Astrocyte (in vitro differentiated cells and primary cell): ENCODE results near the gene STRAP.

ENCODE experiments used
- CTCF ChIP-seq: IDR thresholded peaks from 2 replicates; pipeline ENCODE4 v1.5.1; 2011; ENCODE audit warnings: low read depth, mild to moderate bottlenecking, inconsistent platforms, low read length, moderate library complexity; ENCODE audit not compliant: insufficient read depth
- EZH2 ChIP-seq: IDR thresholded peaks from 2 replicates; pipeline ENCODE4 v1.6.1; 2012; ENCODE audit warnings: mild to moderate bottlenecking, low read length, inconsistent platforms; ENCODE audit not compliant: insufficient read depth

- TF ChIP-seq EZH2 = no peak
- no peak for TF ChIP-seq CTCF
Observed at GRCh38 chr12:15933751-15934150, 51.6 kb downstream of the STRAP start.
